NK-92 (cell line): ENCODE measurements around the gene PHGDH.

Experiments
- DNase-seq: peaks from one replicate; lab custom pipeline; 2025; ENCODE audit not compliant: unreplicated experiment; lab: John Stamatoyannopoulos, UW

Gene PHGDH

GRCh38 chr1:119729044-119729443 is 17.3 kb downstream of the PHGDH start:
- DNase-seq, result no peak

GRCh38 chr1:119731060-119731459 is 19.3 kb downstream of the PHGDH start:
- no peak for DNase-seq

- DNase-seq, result no peak
These were observed 20.2 kb downstream of the PHGDH start for GRCh38 chr1:119731741-119732430.

DNA sequence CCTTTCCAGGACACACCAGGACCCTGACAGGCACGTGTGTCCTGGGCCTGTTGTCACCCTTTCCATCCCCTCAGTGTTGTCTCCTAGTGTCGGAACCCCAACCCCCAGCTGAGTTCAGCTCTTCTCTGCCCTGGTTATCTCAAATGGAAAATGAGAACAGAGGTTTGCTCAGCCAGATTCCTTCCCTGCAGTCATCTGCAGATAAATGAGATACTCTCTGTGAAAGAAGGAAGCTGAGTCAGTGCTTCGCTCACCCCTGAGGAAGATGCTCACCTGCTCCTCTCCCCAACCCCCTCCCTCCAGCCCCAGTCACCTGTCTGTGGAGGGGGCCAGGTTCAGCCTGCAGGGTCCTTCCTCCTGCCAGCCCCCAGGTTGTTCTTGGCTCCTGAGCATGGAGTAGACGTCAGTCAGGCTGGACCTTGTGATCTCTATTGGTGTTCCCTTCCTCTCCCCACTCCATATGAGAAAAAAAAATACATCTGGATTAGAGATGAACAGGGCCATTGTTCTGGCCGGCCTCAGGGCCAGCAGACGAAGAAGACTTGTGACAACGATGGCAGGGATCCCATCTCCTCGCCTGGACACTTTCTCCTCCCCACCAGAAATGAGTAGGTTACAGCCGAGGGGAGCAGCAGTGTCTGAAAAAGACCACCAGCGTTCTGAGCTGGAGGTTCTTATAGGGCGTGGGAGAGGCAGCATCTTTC is 20.9 kb downstream of the PHGDH start:
- no peak for DNase-seq

GRCh38 chr1:119733754-119734153 is 22.0 kb downstream of the PHGDH start:
- DNase-seq, result no peak

GRCh38 chr1:119735217-119735616 is 23.5 kb downstream of the PHGDH start:
- no peak for DNase-seq

- DNase-seq, result no peak
These were observed 24.9 kb downstream of the PHGDH start for GRCh38 chr1:119736649-119737039.

DNA sequence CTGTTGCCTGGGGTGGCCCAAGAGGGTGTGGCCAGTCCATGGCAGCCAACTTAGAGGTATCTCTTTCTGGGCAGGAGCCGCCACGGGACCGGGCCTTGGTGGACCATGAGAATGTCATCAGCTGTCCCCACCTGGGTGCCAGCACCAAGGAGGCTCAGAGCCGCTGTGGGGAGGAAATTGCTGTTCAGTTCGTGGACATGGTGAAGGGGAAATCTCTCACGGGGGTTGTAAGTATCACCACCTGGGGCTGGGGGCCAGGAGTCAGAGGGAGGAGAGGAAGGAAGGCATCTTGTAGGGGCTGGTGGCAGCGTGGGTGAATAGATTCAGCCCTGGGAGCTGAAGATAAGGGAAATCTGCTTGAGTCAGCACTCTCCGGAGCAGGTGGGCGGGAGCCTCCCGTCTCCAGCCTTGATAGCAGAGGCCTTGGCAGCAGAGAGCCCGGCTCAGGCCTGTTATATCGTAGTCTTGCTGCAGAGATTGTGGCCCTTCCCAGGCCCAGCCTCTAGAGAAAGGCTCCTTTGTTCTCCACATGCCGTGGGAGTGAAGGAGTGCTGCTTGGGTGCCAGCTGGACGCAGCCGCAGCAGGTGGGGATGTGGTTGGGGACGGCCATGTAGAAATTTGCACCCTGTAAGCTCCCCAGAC is 25.4 kb downstream of the PHGDH start:
- DNase-seq, result no peak

- DNase-seq, result no peak
These were observed 26.5 kb downstream of the PHGDH start for GRCh38 chr1:119738100-119738720.

DNA sequence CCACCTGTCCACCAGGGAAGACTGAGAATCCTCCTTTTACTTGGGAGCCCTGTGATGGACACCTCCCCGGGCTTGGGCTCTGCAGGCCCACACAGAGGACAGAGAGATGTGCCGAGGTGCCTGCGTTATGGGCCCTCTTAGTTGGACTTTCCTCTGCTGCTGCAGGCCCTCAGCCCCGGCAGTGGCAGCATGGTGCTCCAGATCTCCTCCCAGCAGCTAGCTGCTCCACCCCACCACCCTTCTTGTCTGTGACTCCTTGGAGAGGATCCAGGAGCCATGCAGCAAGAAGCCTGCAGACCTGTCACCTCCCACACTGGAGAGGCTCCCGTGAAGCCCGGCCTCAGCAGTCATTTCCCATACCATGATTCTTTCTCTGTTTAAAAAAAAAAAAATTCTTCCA is 27.4 kb downstream of the PHGDH start:
- DNase-seq, result no peak

DNA sequence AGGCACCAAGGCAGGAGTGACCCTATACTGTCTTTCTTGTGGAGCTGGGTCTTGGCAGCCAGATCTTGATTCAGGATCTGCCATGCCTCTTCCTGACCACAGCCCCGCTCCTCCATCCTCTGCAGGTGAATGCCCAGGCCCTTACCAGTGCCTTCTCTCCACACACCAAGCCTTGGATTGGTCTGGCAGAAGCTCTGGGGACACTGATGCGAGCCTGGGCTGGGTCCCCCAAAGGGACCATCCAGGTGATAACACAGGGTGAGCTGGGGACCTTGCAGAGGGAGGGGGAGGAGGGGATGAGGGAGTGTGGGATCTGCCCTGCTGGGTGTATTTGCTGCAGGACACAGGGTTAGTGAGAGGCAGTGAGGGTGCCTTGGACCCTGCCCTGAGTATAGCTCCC is 28.5 kb downstream of the PHGDH start:
- no peak for DNase-seq

DNA sequence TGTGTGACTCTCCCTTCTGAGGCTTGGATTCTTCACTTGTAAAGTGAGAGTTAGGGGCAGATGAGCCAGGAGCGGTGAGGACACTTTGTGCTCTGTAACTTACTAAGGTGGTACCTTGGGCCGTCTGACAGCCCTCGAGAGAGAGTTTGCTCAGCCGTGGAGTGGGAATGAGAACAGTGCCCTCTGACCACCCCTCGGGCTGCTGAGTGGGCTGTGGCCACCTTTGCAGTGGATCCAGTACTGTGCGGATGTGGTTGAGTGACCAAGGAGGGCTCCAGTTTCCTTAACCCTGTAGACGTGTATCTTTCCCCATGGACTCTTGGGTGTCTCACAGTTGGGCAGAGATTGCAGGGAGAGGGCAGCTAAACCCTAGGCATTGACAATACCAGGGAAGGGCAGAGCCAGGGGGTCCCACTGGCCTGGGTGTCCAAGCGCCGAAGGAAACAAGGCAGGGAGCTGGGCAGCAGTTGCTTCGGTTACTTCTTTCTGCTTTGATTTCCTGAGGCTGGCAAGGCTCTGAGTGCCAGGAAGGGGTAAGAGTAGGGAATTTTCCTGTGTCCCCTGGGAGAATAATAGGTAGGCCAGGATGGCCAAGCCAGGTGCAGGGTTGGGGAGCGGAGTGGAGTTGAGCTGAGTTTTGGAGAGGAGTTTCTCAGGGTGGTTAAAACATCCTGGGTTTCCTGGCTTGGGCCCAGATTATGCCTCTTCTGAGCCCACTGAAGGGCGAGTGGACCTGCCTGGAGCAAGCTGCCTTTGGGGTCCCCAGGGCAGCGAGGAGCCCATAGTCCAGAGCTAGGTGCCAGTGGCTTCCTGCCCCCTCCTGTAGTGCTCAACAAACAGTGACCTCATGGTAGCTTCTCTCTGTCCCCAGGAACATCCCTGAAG is 29.4 kb downstream of the PHGDH start:
- DNase-seq, result no peak

GRCh38 chr1:119742202-119742601 is 30.5 kb downstream of the PHGDH start:
- DNase-seq, result no peak

DNA sequence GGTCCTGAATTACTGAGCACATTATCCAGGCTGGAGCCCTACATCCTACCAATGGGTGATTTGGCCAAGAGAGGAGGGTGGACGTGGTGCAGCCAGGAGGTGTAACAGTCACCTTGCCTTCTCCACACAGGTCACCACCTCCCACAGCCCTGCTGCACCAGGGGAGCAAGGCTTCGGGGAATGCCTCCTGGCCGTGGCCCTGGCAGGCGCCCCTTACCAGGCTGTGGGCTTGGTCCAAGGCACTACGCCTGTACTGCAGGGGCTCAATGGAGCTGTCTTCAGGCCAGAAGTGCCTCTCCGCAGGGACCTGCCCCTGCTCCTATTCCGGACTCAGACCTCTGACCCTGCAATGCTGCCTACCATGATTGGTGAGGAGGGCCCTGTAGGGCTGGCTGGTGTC is 30.9 kb downstream of the PHGDH start:
- DNase-seq, result no peak

GRCh38 chr1:119743308-119743707 is 31.6 kb downstream of the PHGDH start:
- no peak for DNase-seq

DNA sequence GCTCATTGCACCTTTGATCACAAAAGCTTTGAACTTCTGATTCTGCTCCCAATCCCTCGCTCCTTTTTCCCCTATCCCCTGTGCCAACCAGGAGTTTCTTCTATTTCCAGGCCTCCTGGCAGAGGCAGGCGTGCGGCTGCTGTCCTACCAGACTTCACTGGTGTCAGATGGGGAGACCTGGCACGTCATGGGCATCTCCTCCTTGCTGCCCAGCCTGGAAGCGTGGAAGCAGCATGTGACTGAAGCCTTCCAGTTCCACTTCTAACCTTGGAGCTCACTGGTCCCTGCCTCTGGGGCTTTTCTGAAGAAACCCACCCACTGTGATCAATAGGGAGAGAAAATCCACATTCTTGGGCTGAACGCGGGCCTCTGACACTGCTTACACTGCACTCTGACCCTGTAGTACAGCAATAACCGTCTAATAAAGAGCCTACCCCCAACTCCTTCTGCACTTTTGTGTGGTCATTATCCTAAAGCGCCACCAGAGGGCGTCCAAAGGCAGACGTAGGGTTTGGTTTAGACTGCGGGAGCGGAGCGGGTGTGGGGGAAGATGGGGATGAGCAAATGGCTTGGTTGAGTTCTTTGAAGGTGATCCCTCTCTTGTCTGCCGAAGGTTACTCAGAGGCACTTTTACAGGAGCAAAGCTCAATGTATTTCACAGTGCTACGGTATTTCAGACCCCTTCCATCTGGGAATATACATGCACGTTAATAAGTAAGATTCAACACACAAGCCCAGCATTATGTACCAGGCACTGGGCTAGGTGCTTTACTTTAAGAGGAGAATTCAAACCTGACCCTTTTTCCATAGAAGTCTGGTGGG is 32.3 kb downstream of the PHGDH start:
- DNase-seq, result no peak

- no peak for DNase-seq
These were observed 32.8 kb downstream of the PHGDH start for GRCh38 chr1:119744598-119744942.

- no peak for DNase-seq
These were observed 33.3 kb downstream of the PHGDH start for GRCh38 chr1:119745034-119745433.

- no peak for DNase-seq
These were observed 35.7 kb downstream of the PHGDH start for GRCh38 chr1:119747451-119747850.

DNA sequence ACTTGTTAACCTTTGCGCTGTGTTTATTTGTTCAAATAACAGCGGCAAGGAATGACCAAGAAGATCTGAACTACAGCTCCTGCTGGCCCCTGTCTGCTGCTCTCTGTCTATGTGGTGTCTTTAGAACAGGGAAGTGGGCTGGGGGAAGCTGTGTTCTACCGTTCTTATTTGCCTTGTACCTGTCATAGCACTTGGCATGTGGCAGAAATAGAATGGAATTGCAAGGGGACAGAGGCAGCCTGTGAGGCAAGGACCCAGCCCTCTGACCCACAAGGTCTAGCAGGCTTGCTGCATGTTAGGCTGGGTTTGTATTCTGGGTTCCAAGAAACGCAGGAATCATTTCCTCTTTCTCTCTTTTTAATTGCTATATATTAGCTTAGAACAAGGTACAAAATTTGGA is 36.3 kb downstream of the PHGDH start:
- no peak for DNase-seq
